ENCODE measurements around the gene EFCC1. TPM values are rescaled to one million over a fixed set of nuclear protein-coding genes. Genes with fewer than 3 reads are reported as not detected.

The EFCC1 gene
- polyA plus RNA-seq (2011; rRNA removed) (0.27 and 0.35 TPM in 2 replicates), polyA minus RNA-seq (2011; rRNA and poly(A)+ RNA removed) (0.09 TPM in 1 of 2 replicates, not detected in the other)

DNA sequence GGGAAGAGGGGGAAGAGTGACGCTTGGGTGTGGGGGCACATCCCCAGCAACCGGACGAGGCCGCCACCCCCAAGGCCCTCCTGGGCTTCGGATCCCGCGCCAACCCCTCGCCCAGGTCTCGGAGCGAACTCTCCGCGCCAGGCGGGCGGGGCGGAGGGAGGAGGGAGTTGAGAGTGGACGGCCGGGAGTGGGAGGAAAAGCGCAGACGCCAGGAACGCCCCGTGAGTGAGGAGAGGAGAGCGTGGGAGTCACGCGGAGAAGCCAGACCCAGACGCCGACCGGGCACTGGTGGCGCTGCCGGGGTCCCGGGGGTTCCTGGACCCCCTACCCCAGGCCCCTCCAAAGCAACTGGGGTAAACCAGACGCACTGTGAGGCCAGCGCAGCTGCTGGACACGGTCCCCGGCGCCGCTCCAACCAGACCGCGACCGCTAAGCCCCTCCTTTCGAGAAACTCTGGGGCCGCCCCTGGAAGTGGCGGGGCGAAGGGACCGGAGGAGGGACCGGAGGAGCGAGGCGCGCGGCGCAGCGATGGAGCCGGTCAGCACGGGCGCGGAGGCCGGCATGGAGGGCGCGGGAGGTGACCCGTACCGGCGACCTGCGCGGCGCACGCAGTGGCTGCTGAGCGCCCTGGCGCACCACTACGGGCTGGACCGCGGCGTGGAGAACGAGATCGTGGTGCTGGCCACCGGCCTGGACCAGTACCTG, at the start of gene EFCC1:
Gene EFCC1 (plus strand): TSS at position 204 of the 705 bp plus-strand sequence. CDS start 325 bp downstream, at position 529.
- H3K27ac ChIP-seq (ENCODE audit: low read depth, low read length), result no peak within 1 kb of the TSS
- ChIA-PET POLR2A (no interaction called here), CTCF (no interaction called here)
- TF ChIP-seq, protein P1, sequence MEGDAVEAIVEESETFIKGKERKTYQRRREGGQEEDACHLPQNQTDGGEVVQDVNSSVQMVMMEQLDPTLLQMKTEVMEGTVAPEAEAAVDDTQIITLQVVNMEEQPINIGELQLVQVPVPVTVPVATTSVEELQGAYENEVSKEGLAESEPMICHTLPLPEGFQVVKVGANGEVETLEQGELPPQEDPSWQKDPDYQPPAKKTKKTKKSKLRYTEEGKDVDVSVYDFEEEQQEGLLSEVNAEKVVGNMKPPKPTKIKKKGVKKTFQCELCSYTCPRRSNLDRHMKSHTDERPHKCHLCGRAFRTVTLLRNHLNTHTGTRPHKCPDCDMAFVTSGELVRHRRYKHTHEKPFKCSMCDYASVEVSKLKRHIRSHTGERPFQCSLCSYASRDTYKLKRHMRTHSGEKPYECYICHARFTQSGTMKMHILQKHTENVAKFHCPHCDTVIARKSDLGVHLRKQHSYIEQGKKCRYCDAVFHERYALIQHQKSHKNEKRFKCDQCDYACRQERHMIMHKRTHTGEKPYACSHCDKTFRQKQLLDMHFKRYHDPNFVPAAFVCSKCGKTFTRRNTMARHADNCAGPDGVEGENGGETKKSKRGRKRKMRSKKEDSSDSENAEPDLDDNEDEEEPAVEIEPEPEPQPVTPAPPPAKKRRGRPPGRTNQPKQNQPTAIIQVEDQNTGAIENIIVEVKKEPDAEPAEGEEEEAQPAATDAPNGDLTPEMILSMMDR (IDR thresholded peaks at IDR 0.05; ENCODE audit: low read depth, low read length), result no peak
- H3K4me3 ChIP-seq (ENCODE audit: low read depth, low read length), result peak within 1 kb of the TSS; percentile 44
- peaks cover 69% of the 10 kb centered on the region for H3K27me3 ChIP-seq (ENCODE audit: control insufficient read depth, insufficient read depth, low read length)
- H3K9me3 ChIP-seq (ENCODE audit: control insufficient read depth, insufficient read depth, low read length), result no peaks in the 10 kb centered on the region; the same call in 1 of the 2 replicates
- DNase-seq (ENCODE audit: low read depth, low spot score), result no peak

- TF ChIP-seq, protein P1 (IDR thresholded peaks at IDR 0.05; ENCODE audit: low read depth, low read length), result no peak
- ChIA-PET POLR2A (no interaction called here), CTCF (no interaction called here)
- Histone ChIP-seq H3K27me3 (ENCODE audit: control insufficient read depth, insufficient read depth, low read length) (peaks cover 3% of the 10 kb centered on the region), H3K27ac (ENCODE audit: low read depth, low read length) (no peak overlapping the region), H3K4me3 (ENCODE audit: low read depth, low read length) (no peak overlapping the region), H3K9me3 (ENCODE audit: control insufficient read depth, insufficient read depth, low read length) (peaks cover 7% of the 10 kb centered on the region)
- DNase-seq (ENCODE audit: low read depth, low spot score), result no peak
Observed at GRCh38 chr3:128956440-128956839, 44.7 kb upstream of the EFCC1 start.

DNA sequence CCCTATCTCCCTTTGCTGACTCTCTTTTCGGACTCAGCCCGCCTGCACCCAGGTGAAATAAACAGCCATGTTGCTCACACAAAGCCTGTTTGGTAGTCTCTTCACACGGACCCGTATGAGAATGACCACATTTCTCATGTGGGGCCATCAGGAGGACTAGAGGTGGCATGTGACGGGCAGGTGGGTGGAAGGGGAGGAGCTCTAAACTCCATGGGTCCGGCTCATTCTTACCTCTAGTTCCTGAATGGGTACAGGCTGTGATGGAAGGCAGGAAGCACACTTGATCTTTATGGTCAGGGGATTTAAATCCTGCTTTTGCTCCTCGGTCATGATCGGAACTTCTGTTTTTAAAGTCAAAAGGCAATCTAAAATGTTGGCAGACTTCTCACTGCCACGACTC, 35.8 kb upstream of the EFCC1 start:
- POLR2A ChIA-PET, result no interaction called here
- TF ChIP-seq, protein P1 (IDR thresholded peaks at IDR 0.05; ENCODE audit: low read depth, low read length), result no peak
- H3K27ac ChIP-seq (ENCODE audit: low read depth, low read length), result no peak overlapping the region
- no peak for DNase-seq (ENCODE audit: low read depth, low spot score)
- peaks cover 10% of the 10 kb centered on the region for H3K27me3 ChIP-seq (ENCODE audit: control insufficient read depth, insufficient read depth, low read length)
- no peaks in the 10 kb centered on the region for H3K9me3 ChIP-seq (ENCODE audit: control insufficient read depth, insufficient read depth, low read length)
- no peak overlapping the region for H3K4me3 ChIP-seq (ENCODE audit: low read depth, low read length)
- CTCF ChIA-PET, result no interaction called here

DNA sequence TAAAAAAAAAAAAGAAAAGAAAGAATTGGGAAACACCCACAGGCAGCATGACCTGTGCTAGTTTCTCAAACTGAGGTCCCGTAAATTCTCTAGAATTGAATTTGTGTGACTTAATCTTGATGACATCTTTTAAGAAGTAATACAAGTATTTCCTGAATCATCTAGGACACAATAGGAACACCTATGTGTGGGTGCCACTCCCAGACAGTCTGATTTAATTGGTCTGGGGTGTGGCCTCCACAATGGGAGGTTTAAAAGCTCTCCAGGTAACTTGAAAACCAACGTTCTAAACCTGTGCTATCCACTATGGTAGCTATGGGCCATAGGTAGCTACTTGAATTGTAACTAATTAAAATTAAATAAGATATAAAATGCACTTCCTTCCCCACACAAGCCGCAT, 35.3 kb upstream of the EFCC1 start:
- H3K27ac ChIP-seq (ENCODE audit: low read depth, low read length), result no peak overlapping the region
- ChIA-PET CTCF (no interaction called here), POLR2A (no interaction called here)
- no peaks in the 10 kb centered on the region for H3K9me3 ChIP-seq (ENCODE audit: control insufficient read depth, insufficient read depth, low read length)
- H3K4me3 ChIP-seq (ENCODE audit: low read depth, low read length), result no peak overlapping the region
- peaks cover 10% of the 10 kb centered on the region for H3K27me3 ChIP-seq (ENCODE audit: control insufficient read depth, insufficient read depth, low read length)
- TF ChIP-seq, protein P1 (IDR thresholded peaks at IDR 0.05; ENCODE audit: low read depth, low read length), result no peak
- no peak for DNase-seq (ENCODE audit: low read depth, low spot score)

- no peak for DNase-seq (ENCODE audit: low read depth, low spot score)
- no peak overlapping the region for H3K27ac ChIP-seq (ENCODE audit: low read depth, low read length)
- ChIA-PET POLR2A (no interaction called here), CTCF (interaction anchor here (1.0 to 5.9 kb wide), 3 partner anchors 86 to 278 kb away, joined by 4 to 118 read pairs (median 7); no protein-coding TSS in a partner anchor)
- H3K27me3 ChIP-seq (ENCODE audit: control insufficient read depth, insufficient read depth, low read length), result peaks cover 10% of the 10 kb centered on the region
- H3K9me3 ChIP-seq (ENCODE audit: control insufficient read depth, insufficient read depth, low read length), result no peaks in the 10 kb centered on the region
- TF ChIP-seq, protein P1 (IDR thresholded peaks at IDR 0.05; ENCODE audit: low read depth, low read length), result no peak
- H3K4me3 ChIP-seq (ENCODE audit: low read depth, low read length), result no peak overlapping the region
Observed at GRCh38 chr3:128967748-128968355, 33.3 kb upstream of the EFCC1 start.

Measured in AG04450 (cell line).